Measurements from ENCODE around the gene MTRR.

MTRR gene

DNA sequence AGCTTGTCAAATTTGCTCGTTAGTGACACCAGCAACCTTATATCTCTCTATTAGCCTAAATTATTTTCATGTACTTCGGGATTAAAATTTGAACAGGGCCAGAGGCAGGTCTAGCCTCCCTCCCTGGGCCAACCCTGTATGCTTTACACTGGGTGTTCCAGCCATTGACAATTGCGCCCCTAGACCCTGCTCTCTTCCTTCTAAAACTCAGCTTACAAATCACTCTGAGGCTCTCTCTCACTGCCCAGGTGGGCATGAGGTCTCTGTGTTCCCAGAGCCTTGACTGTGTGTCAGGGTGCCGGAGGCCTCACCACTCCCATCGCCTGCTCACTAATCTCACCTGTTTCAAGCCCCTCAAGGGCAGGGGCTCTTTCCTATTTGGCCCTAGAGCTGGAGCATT is 11.6 kb upstream of the MTRR start:
- DNase-seq, result no peak

DNA sequence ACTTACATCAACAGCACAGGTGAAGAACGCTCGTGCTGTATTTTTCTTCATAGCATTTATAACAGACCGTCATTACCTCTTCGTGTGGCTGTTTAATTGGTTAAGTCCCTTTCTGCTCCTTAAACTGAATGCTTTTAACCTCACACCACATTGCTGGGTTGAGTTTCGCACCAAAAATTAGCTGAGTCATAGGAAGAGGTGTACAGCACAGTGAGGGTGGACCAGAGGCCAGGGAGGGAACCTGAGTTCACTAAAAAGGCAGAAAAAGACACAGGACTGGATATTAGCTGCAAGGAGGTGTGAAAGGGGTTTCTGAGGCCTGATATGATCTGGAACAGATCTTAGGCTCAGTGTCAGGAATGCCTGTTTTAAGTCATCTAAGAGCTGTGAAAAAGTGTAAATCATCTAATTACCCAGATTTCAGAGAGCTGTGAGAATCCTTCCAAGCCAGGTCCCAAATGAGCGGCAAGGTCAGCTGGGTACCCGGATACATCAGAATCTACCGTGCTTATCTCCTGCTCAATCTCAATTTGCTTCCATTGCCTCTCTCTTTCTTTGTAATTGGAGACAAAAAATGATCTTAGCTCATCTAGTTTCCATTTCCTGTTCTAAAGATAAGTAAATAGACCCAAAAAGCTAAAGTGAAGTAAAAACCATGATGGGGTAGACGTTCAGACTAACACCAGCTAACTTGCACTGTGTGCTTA is 10.9 kb upstream of the MTRR start:
- DNase-seq, result no peak

DNA sequence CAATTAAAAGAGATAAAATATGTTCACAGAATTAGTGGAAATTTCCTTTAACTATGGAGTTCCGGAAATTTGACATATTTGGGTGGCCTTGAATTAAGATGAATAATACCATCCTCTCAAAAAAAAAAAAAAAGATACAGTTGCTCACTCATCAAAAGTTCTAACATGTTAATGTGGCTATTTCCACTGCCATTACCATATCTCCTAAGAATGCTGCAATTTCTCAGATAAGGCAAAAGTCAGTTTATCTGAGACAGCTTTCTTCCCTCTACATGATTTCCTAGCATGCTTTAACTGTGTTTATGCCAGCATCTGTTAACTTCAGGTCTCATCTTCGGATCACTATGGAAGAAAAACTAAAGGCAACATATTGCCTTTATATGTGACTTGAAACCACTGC is 2.8 kb upstream of the MTRR start:
- no peak for DNase-seq

DNA sequence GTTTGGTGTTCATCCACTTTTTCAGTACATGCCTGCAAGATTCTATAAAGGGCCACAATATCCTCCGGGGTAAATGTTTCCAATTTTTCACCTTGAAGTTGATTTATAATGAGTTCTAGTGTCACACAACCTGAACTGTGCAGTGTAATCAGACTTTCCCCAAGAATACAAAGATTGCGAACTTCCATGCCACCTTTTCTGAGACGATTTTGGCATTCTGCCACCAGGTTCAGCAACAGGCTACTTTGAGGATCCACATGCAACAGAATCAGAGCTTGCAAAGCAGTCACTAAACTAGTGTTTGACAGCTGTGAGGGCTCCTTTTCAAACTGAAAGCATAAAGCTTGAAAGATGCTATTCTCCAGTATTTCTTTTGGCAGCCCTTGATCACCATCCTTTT is 1.7 kb upstream of the MTRR start:
- no peak for DNase-seq

DNA sequence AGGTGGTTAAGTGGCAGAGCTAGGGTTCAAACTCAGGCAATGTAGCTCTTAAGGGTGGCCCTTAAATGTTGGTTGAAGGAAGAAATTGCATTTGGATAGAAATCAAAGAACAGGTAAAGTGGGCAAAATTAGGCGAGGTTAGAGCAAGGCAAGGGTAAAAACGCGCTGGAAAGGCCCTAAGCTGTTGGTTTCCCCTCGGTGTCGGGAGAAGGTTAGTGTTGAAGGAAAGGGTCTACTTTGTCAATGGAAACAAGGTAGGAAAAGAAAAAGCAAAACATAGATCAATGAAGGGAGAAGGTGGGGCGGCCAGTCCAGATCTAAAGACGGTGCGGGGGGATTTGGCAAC is 548 bp upstream of the MTRR start:
- DNase-seq, result no peak

DNA sequence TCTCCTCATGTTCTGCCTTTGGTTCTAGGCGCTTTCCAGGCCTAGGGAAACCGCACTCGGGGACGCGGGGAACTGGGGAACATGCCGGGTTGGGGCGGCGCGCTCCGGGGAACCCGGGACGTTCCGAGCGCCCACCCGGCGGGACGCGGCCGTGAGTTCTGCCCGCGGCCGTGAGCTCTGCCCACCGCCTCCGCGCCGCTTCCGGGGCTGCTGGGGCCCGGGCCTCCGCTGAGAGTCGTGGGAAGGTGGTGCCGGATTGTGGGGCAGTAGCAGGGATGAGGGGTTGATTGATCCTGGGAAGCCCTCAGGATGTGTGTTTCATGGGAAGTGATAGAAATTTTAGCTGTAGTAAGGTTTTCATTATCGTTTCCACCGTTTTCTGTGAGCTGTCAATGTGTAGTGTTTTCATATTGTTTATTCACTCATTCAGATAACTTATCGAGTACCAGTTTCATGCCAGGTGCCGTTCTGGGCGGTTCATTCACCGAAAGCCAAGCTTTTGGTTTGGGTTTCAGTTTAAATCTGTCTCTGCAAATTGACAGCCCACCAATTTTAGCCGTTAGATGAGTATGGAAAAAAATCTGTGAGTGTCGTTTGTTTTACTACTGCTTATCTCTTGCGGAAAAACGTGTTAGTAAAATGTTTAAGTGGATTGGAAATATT is 657 bp downstream of the MTRR start:
- no peak for DNase-seq

DNA sequence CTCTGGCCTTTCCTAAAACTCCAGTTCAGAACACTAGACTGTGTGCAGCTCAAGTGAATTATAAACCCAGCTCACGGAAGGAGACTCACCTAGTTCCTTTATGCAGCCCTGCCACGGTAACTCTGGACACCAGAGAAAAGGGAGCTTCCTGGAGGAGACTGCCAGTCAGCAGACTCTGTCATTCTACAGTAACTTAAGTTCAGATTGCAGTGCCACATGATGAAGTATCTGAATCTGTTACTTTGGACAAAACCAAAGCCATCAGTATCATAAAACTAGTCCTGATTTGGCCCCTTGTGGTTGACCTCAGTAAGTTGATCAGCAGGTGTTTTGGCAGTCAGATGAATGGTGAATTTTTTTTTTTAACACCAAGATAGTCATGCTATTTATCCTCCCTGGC is 2.7 kb downstream of the MTRR start:
- no peak for DNase-seq

DNA sequence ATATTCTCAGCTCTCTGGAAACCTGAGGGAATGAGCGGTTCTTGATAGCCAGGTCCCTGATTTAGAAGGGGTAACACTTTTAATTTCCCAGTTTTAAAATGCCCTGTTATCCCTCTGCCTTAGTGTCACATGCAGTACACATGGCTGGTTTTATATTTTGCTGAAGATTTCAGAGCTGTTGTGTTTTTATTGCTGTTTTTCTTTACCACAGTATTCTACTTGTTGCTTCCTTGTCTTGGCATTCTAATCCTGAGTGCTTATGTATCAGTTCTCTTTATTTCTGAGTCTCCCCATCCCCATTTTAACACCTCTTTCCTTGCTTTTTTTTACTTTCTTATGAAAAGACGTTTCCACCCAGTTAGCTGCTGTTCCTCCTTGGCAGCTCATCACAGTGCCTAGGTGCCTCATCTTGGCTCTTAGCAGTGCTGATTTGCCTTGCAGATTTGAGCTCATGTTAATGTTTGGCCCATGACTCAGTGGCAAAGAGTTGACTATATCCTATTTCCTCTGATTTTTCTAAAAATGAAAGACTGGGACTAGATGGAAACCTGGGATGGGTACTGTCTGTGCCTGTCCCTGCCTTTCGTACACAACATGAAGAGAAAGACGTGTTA is 3.7 kb downstream of the MTRR start:
- no peak for DNase-seq

DNA sequence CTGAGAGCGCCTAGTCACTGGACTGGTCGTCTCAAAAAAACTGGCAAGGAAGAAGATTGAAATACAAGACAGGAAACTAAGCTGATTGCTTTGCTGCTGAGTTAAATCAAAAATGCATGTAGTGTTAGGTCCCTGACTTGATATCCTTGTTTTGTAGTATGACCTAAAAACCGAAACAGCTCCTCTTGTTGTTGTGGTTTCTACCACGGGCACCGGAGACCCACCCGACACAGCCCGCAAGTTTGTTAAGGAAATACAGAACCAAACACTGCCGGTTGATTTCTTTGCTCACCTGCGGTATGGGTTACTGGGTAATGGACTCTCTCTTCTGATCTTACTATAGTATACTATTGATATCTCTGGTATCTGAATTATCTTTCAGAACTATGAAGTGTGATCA is 4.3 kb downstream of the MTRR start:
- DNase-seq, result no peak

DNA sequence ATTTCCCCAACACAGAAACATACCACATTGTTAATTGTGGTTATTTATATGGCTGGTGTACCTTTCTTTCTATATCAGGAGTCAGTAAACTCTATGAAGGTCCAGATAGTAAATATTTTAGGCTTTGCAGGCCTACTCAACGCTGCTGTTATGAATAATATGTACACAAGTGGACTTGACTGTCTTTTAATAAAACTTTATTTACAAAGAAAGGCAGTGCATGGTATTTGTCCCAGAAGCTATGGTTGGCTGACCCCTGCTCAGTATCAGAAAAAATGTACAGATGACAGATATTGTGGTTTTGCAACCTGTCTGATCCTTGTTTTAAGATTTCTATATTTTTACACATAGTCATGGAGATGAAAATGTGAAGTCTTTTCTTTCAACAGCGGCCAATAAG is 5.7 kb downstream of the MTRR start:
- DNase-seq, result no peak

DNA sequence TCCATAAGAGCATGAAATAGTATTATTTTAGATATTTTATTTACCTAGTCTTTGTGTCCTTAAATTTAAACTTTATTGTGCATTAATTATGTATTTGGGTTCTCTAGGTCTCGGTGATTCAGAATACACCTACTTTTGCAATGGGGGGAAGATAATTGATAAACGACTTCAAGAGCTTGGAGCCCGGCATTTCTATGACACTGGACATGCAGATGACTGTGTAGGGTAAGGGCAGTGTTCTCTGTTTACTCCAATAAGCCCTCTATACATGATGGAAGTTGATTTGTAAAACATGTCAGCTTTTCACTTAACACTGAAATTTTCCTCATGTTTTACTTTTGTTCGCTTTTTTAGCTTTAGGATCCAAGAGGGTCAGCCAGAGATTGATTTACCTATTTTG is 6.2 kb downstream of the MTRR start:
- no peak for DNase-seq

DNA sequence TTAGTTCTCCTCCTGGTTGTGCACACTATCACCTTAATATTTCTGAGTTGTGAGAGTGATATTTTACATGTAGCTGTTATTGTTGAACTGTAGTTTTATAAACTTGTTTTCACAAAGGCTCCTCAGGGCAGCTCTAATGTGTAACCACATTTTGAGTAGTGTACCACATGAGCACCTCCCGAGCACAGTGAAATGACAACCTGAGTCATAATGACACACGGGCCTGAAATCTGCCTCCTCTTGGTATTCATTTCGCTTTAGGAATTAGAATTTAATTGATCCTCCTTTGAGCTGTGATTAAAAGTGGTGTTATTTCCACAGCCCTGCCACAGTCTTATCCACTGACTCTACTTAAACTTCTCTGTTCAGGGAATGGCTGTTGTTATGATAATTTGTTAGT is 7.9 kb downstream of the MTRR start:
- DNase-seq, result peak; percentile 58

DNA sequence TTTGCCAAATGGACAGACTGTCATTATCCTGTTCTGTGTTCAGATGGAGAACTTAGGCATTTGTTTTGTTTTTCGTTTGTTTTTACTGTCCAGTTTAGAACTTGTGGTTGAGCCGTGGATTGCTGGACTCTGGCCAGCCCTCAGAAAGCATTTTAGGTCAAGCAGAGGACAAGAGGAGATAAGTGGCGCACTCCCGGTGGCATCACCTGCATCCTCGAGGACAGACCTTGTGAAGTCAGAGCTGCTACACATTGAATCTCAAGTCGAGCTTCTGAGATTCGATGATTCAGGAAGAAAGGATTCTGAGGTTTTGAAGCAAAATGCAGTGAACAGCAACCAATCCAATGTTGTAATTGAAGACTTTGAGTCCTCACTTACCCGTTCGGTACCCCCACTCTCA is 8.9 kb downstream of the MTRR start:
- DNase-seq, result no peak

DNA sequence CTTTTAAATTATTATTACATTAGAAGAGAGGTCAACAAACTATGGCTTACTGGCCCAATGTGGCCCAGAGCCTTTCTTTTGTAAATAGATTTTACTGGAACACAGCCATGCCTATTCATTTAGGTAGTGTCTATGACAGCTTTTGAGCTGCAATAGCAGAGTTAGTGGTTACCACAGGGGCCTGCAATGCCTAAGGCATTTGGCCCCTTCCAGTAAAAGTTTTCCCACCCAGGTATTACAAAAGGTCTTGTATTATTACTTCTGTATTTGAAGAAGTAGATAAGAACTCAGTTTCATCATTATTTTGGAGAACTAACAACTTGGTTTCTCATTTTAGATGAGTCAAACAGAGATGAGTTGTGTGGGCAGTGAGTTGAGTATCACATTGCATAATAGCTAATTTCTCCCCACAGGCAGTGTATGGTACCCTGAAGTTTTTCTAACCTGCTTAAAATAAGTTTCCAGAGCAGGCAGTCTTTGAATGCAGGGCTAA is 9.5 kb downstream of the MTRR start:
- DNase-seq, result no peak

DNA sequence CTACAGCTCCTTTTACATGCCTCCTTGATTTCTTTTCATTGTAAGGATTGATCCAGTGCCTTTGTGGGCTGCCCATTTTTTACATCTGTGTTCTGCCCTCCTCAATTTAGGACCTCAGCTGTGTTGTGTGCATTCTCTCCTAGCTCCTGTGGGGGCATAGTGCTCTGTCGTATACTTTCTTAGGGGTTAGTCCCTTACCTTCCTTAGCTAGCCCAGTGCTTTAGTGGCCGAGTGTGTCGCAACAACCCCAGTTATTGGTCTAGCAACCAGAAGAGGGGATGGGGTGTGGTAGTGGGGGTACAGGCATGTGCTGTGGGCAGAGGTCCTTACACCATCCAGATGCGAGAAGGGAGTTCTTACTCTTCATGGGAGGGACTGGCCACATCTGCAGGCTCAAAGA is 12.1 kb downstream of the MTRR start:
- no peak for DNase-seq

DNA sequence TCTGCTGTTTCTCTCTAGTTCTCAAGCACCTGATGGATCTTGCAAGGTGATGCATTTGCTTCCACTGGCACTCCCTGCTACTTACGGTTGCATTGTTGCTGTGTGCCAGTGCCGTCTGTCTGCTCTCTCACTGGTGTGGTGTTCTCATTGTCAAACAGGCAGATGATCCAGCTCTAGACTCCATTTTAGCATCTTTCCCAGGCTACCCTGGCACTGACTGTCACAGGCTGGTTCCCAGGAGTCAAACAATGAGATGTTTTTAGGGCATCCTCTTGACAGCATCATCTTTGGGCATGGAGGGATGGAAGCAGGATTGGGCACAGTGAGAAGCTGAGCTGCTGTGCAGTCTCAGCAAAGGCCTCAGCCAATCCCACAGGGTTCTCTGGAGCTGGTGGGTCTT is 12.9 kb downstream of the MTRR start:
- DNase-seq, result no peak

DNA sequence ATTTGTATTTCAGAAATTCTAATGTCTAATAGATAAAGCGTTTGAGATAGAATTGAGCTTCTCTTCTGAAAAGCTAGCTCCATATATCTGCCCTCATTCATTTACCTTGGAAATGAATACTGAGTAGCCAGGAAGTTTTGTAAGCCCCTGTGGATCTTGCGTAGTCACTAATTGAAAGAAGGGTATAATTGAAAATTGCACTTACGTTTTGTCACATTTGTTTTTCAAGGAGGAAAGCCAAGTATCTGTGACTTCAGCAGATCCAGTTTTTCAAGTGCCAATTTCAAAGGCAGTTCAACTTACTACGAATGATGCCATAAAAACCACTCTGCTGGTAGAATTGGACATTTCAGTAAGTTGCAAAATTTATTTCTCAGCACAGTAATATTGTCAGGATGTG is 14.0 kb downstream of the MTRR start:
- no peak for DNase-seq

DNA sequence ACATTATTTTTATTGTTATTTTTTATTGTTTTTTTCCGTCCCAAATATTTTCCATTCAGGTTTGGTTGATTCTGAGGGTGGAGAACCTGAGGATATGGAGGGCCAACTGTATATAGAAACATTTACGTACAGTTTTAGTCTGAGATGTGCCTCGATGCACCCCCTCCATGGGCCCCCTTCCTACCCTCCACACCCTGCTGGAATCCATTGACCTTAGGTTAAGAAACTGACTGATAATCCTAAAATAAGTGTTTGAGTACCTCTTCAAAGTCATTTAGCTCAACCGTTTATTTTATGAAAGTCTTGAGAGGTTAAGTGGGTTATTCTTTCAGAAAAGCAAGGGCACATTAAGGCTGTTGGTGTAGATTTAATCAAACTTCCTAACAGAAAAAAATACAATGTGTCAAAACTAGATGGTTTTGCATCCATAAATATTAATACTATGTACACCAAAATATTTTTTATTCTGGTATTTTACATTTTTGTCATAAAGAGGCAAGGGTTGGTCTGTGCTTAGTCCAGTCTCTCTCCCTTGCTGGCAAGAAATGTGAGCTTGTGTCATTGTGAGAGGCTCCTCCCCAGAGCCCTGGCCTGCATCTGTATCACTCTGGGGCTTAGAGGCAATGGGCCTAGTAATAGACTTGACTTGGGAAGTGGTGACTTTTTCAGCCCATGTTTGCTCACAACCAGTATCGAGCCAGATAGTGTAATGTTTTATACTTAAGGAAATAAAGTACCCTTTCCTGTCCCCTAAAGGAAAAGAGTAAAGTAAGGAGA is 15.7 kb downstream of the MTRR start:
- DNase-seq, result no peak

DNA sequence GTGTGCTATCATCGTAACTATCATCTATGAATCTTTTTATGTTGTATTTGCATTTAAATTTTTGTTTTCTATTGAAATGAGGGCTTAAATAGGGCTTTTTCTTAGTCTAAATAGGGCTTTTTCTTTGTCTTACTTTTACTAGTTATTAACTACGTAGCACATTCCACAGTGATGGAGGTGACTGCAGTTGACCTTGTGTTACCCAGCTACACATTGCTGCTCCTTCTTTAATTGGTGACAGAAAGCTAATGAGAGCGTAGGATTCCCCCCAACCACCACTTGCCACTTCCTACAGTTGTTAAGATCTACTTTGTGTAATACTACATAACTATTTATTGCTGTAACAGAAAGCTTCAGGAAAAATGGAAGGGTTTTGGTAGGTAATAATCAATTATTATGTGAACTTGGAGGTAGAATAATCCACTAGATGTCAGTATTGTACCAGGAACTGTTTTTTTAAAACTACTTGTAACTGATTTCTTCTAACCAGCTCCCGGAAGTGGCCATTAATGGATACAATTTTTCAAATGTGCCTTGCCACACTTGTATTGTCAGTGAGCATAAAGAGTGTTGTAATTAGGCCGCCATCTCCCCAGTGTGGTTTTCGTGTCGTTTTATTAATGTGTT is 18.0 kb downstream of the MTRR start:
- peak; percentile 59 for DNase-seq

DNA sequence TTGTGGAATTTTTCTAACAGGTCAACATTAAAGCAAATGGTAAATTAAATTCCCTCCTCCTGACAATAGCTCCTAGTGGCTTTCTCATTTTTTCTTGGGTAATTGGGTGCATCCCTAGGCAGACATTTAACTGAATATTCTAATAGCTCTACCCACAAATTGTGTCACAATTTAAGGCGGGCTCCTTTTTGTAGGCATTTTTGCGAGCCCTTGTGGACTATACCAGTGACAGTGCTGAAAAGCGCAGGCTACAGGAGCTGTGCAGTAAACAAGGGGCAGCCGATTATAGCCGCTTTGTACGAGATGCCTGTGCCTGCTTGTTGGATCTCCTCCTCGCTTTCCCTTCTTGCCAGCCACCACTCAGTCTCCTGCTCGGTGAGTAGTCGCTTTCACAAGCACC is 20.0 kb downstream of the MTRR start:
- no peak for DNase-seq

DNA sequence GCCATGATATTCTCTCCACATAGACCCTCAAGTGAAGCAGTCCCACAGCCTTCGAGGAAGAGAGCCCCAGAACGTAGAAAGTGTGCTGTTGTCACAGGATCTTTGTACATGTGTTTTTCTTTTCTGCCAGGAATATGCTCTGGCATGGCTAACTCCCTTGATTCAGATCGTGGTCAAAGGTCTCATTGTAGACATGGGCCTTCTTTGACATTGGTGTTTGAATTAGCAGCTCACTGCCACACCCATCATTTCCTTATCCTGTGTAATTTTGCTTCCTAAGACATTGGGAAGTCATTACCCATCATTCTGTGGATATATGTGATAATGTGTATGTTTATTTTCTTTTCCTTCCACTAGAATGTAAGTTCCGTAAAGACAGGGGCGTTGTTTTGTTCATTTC is 25.5 kb downstream of the MTRR start:
- no peak for DNase-seq

DNA sequence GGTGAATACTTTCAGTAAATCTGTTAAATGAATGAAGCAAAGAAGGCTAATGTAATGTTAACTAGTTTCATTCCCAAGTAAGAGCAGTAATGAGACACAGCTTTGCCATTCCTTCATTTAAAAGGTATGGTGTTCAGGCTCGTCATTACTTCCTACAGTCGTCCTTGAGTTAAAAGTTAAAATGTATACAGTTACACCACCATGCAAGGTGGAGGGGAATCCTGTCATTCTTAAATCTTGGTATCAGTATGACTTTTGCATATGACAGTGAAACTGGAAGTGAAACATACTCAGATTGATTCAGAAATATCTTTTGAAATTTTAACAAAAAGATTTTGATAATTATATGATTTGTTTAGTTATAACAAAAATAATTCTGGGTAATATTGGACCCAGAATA is 25.9 kb downstream of the MTRR start:
- no peak for DNase-seq

DNA sequence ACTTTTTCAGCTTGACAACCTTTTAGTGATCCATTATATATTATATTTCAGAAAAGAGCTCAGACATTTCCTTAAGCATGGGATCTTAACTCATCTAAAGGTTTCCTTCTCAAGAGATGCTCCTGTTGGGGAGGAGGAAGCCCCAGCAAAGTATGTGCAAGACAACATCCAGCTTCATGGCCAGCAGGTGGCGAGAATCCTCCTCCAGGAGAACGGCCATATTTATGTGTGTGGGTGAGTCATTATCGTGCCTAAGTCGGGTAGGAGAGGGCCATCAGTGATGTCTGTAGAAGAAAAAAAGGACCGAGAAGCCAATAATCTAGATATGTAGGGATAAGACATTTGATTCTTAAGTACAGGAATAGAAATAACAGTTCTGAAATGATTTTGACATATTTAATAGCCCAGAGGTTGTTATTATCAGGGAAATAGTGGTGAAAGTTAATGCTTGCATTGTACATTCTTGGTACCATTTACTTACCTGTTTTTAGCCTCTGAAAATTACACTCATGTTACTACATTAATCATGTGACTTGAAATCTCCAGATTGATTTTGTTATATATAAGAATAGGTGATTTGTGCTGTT is 28.2 kb downstream of the MTRR start:
- peak; percentile 33 for DNase-seq
